ENCODE measurements around the gene STARD9. TPM values are rescaled to one million over a fixed set of nuclear protein-coding genes. Genes with fewer than 3 reads are reported as not detected.

Gene STARD9
- total and polyA plus RNA-seq, 9 of the 15 experiments (the other 6 are each of a cell fraction or from before 2014, with no cell fraction given), result 0.45 to 6.0 (median 3.6) TPM

DNA sequence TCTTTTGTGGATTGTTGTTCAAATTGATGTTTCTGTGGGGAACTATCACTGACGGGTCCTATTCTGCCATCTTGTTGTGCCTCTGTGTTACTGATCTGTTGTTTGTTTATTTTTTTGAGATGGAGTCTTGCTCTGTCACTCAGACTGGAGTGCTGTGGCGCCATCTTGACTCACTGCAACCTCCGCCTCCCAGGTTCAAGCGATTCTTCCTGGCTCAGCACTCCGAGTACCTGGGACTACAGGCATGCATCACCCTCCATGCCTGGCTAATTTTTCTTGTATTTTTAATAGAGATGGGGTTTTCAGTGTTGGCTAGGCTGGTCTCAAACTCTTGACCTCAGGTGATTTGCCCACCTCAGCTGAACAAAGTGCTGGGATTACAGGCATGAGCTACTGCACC is 129.9 kb downstream of the STARD9 start:
- TF ChIP-seq NFIX (CRISPR knock-in tag; IDR thresholded peaks at IDR 0.05; ENCODE audit: low read depth), result no peak
- no peak for TF ChIP-seq TSC22D4 (tag; IDR thresholded peaks at IDR 0.05)
- TF ChIP-seq, protein P1, sequence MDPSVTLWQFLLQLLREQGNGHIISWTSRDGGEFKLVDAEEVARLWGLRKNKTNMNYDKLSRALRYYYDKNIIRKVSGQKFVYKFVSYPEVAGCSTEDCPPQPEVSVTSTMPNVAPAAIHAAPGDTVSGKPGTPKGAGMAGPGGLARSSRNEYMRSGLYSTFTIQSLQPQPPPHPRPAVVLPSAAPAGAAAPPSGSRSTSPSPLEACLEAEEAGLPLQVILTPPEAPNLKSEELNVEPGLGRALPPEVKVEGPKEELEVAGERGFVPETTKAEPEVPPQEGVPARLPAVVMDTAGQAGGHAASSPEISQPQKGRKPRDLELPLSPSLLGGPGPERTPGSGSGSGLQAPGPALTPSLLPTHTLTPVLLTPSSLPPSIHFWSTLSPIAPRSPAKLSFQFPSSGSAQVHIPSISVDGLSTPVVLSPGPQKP (CRISPR knock-in tag; IDR thresholded peaks at IDR 0.05), result no peak
- TF ChIP-seq EP400 (IDR thresholded peaks at IDR 0.05), result no peak
- TF ChIP-seq YBX1 (IDR thresholded peaks at IDR 0.05), result no peak
- Histone ChIP-seq H3K9me3 (replicated peaks; ENCODE audit: control insufficient read depth, insufficient read depth, low read depth, low read length) (no peaks in the 10 kb centered on the region), H3K79me2 (ENCODE audit: control insufficient read depth, insufficient read depth, low read length) (no peaks in the 10 kb centered on the region), H3K4me1 (replicated peaks in 1 of 2; ENCODE audit: control insufficient read depth in 2 of 2, insufficient read depth in 2 of 2, low read length in 2 of 2) (no peaks in the 10 kb centered on the region), H2AFZ (ENCODE audit: low read depth, low read length) (no peak overlapping the region), H3K36me3 (ENCODE audit: control insufficient read depth, insufficient read depth, low read length) (no peaks in the 10 kb centered on the region), H3K9ac (ENCODE audit: insufficient read depth in 1 of 2, low read depth in 2 of 2, low read length in 2 of 2) (no peak overlapping the region), H3K27ac (ENCODE audit: extremely low read depth, low read depth, low read length) (no peak overlapping the region), H3K4me2 (ENCODE audit: insufficient read depth, low read length) (no peak overlapping the region), H4K20me1 (replicated peaks; ENCODE audit: control insufficient read depth, insufficient read depth, low read length) (no peaks in the 10 kb centered on the region), H3K9me1 (ENCODE audit: control insufficient read depth, insufficient read depth, low read length) (no peaks in the 10 kb centered on the region), H3K4me3 (no peak overlapping the region), H3K27me3 (ENCODE audit: control insufficient read depth in 2 of 2, insufficient read depth in 2 of 2, low read length in 2 of 2) (no peaks in the 10 kb centered on the region)
- CTCF ChIA-PET (ENCODE audit: low intra/inter-chr PET ratio), result interaction anchor here (1.3 kb wide), 1 partner anchor 520 kb away, joined by 3 read pairs; no protein-coding TSS in a partner anchor
- WGBS (ENCODE audit: insufficient coverage, low coverage, missing lambda C conversion rate), result 91% methylated on average over 5 of the region's 5 CpGs
- no peak for FAIRE-seq
- no peak for DNase-seq (ENCODE audit: extremely low read depth in 1 of 4, low spot score in 3 of 4)
- ATAC-seq, result no peak
- intact Hi-C loops (cut with micrococcal nuclease), result loop anchor here (10.0 kb wide), 1 partner anchor 579 kb away; no protein-coding TSS in a partner anchor
- no TSS peak for BruUV-seq (replicated peaks)
- in situ Hi-C loops (cut with MboI), result no loop called here
- POLR2A ChIA-PET, result no interaction called here

DNA sequence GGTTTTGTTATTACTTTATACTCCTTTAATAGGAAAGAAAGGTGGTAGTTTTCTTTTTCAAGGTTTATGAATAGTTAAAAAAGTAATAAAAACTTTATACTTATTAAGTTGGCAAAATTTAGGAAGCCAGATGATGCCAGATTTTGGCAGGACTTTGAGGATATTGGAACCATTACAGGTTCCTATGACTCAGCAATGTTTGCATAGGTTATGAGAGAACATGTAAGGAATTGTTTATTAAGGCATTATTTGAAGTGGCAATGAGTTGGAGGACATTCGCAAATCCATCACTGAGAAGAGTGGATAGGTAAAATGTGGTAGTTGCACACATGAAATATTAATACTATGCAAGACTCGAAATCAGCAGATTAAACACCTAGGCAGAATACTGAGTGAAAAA is 131.7 kb downstream of the STARD9 start:
- FAIRE-seq (no peak), ATAC-seq (no peak), DNase-seq (ENCODE audit: extremely low read depth in 1 of 4, low spot score in 3 of 4) (no peak)
- BruUV-seq (replicated peaks), result no TSS peak
- Histone ChIP-seq H2AFZ (ENCODE audit: low read depth, low read length) (no peak overlapping the region), H3K36me3 (ENCODE audit: control insufficient read depth, insufficient read depth, low read length) (no peaks in the 10 kb centered on the region), H3K27ac (ENCODE audit: extremely low read depth, low read depth, low read length) (no peak overlapping the region), H3K9ac (ENCODE audit: insufficient read depth in 1 of 2, low read depth in 2 of 2, low read length in 2 of 2) (no peak overlapping the region), H3K9me1 (ENCODE audit: control insufficient read depth, insufficient read depth, low read length) (no peaks in the 10 kb centered on the region), H3K27me3 (ENCODE audit: control insufficient read depth in 2 of 2, insufficient read depth in 2 of 2, low read length in 2 of 2) (no peaks in the 10 kb centered on the region), H3K79me2 (ENCODE audit: control insufficient read depth, insufficient read depth, low read length) (no peaks in the 10 kb centered on the region), H3K4me3 (no peak overlapping the region), H3K4me1 (replicated peaks in 1 of 2; ENCODE audit: control insufficient read depth in 2 of 2, insufficient read depth in 2 of 2, low read length in 2 of 2) (no peaks in the 10 kb centered on the region), H3K4me2 (ENCODE audit: insufficient read depth, low read length) (no peak overlapping the region), H4K20me1 (replicated peaks; ENCODE audit: control insufficient read depth, insufficient read depth, low read length) (no peaks in the 10 kb centered on the region), H3K9me3 (replicated peaks; ENCODE audit: control insufficient read depth, insufficient read depth, low read depth, low read length) (no peaks in the 10 kb centered on the region)
- CTCF ChIA-PET (ENCODE audit: low intra/inter-chr PET ratio), result interaction anchor here (1.1 kb wide), 1 partner anchor 491 kb away, joined by 3 read pairs; no protein-coding TSS in a partner anchor
- 55% methylated on average over 2 of the region's 2 CpGs for WGBS (ENCODE audit: insufficient coverage, low coverage, missing lambda C conversion rate)
- intact Hi-C loops (cut with micrococcal nuclease), result loop anchor here (10.0 kb wide), 1 partner anchor 578 kb away; no protein-coding TSS in a partner anchor
- POLR2A ChIA-PET, result no interaction called here
- in situ Hi-C loops (cut with MboI), result no loop called here
- TF ChIP-seq ZNF316 (IDR thresholded peaks at IDR 0.05), result peak; percentile 62
- no peak for TF ChIP-seq ZSCAN29 (IDR thresholded peaks at IDR 0.05)
- peak; percentile 35; the same call in 1 of the 2 replicates for TF ChIP-seq C11orf30 (IDR thresholded peaks at IDR 0.05; ENCODE audit: low read depth)
